Measurements from ENCODE around the gene UBC. TPM values are rescaled to one million over a fixed set of nuclear protein-coding genes. Genes with fewer than 3 reads are reported as not detected.

UBC gene
- total and polyA plus RNA-seq, 9 of the 15 experiments (the other 6 are each of a cell fraction or from before 2014, with no cell fraction given) = 533 to 1,153 (median 813) TPM

- TF ChIP-seq TCF15 (CRISPR knock-in tag; IDR thresholded peaks at IDR 0.05) (no peak), FOXM1 (IDR thresholded peaks at IDR 0.05; ENCODE audit: low read depth) (no peak), FOXM1 (CRISPR knock-in tag; IDR thresholded peaks at IDR 0.05; ENCODE audit: low read depth) (no peak), CBX1 (IDR thresholded peaks at IDR 0.05; ENCODE audit: low read depth) (no peak), RBM15 (IDR thresholded peaks at IDR 0.05; ENCODE audit: insufficient read depth, low read length) (no peak), FIP1L1 (IDR thresholded peaks at IDR 0.05; ENCODE audit: low read depth, low read length, poor library complexity, severe bottlenecking) (no peak), ATF3 (IDR thresholded peaks at IDR 0.05) (peak; percentile 81), ATF3 (CRISPR knock-in tag; conservative IDR thresholded peaks at IDR 0.05) (no peak), PHF8 (IDR thresholded peaks at IDR 0.05; ENCODE audit: borderline replicate concordance, low read length) (no peak), JUNB (CRISPR knock-in tag; conservative IDR thresholded peaks at IDR 0.05) (no peak), ZBTB26 (CRISPR knock-in tag; IDR thresholded peaks at IDR 0.05) (no peak), PTBP1 (IDR thresholded peaks at IDR 0.05; ENCODE audit: low read depth, low read length) (no peak), TEAD2 (tag; IDR thresholded peaks at IDR 0.05) (no peak), SIN3A (IDR thresholded peaks at IDR 0.05; ENCODE audit: borderline replicate concordance in 2 of 2, control insufficient read depth in 1 of 2, low read depth in 2 of 2, low read length in 2 of 2) (no peak), ZNF584 (CRISPR knock-in tag; IDR thresholded peaks at IDR 0.05; ENCODE audit: low read depth) (no peak), STAT5B (CRISPR knock-in tag; IDR thresholded peaks at IDR 0.05) (no peak), TOE1 (IDR thresholded peaks at IDR 0.05; ENCODE audit: borderline replicate concordance) (peak; percentile 72), TOE1 (CRISPR knock-in tag; IDR thresholded peaks at IDR 0.05; ENCODE audit: borderline replicate concordance, low read depth) (no peak), ZC3H4 (CRISPR knock-in tag; IDR thresholded peaks at IDR 0.05; ENCODE audit: borderline replicate concordance) (no peak), CREM (IDR thresholded peaks at IDR 0.05; ENCODE audit: low read depth) (no peak), L3MBTL2 (IDR thresholded peaks at IDR 0.05) (no peak), POLR2A (conservative IDR thresholded peaks at IDR 0.05) (no peak)
- TF ChIP-seq, protein P1, sequence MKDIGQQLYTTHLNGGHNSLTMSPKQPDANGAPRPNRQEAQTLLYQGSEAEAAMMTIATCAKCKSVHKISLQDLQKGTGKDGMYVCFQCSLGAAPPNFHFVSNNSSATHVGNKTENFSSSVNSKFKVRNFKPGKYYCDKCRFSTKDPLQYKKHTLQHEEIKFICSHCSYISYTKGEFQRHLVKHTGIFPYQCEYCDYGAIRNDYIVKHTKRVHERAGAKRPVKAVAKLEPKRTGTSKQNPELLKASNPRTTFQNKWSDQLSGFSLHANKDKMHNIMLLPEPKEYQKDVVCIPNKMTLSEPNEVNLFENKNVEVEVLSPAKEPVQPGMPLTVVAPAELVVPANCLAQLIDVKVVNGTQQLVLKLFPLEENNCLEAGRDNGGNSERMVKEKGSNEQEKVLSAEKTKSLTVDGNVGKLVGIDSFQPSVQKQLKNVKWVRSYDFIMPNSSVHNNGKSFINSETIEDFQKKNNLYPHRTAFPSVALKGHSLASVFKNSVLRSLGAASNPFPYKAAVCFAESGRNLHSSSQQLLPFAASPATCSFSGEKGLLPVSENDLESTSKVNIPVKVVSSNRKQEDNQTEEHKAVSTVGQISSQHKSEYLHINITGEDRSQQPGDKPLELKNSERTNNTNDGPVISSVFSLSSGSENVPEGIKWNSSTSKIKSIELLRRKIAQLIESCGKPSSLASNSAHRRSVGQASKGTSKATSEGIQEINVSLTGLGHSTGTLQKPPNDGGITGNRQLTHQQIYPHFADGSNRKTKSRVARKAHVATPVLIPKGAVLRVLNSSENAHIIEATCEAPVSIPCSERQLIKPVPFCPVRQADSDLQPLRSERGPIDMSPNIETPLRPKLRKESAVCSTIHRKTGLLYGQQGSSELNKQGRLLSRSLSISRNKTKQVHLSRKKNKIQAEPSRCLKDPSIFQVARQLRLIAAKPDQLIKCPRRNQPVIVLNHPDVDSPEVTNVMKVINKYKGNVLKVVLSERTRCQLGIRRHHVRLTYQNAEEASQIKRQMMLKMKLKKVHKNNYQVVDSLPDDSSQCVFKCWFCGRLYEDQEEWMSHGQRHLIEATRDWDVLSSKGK (CRISPR knock-in tag; IDR thresholded peaks at IDR 0.05) = no peak
Measured at GRCh38 chr12:124883263-124884130, 31.0 kb downstream of the UBC start (continued).

Measured in K562 (cell line).